Tibial nerve (tissue), 4 donors: ENCODE results near the gene C2orf72. TPM values are rescaled to one million over a fixed set of nuclear protein-coding genes. Genes with fewer than 3 reads are reported as not detected.
"Not testable (repeated sequence)": the region's sequence is repeated elsewhere in the genome, so short reads cannot be mapped to it uniquely, and the experiment has no call there.

ENCODE experiments used
- DNase-seq, 2 donors: peaks; one replicate each; pipeline ENCODE4 v3.0.0-alpha.2; 2019; ENCODE audit warnings: low spot score in 2 of 2
- H3K27ac ChIP-seq, 4 donors: fragments of 200-600 bp; sonication (generic) in 3 of 4; one replicate each; pipeline ENCODE4 v1.5.1; 2017 to 2019; ENCODE audit warnings: mild to moderate bottlenecking in 1 of 4
- H3K27me3 ChIP-seq, 2 donors: fragments of 200-600 bp; sonication (generic) in 1 of 2; one replicate each; pipeline versions ENCODE4 v1.5.1 to v1.6.0; 2017 to 2019
- H3K36me3 ChIP-seq, 3 donors: fragments of 200-600 bp; sonication (generic); one replicate each; pipeline ENCODE4 v1.5.1; 2018 to 2019
- H3K4me1 ChIP-seq, 4 donors: fragments of 200-600 bp; sonication (generic) in 3 of 4; one replicate each; pipeline ENCODE4 v1.5.1; 2017 to 2019
- H3K4me3 ChIP-seq, 4 donors: fragments of 200-600 bp; sonication (generic) in 3 of 4; one replicate each; pipeline ENCODE4 v1.5.1; 2017 to 2019; ENCODE audit warnings: mild to moderate bottlenecking in 1 of 4, moderate library complexity in 1 of 4
- H3K9me3 ChIP-seq, 4 donors: fragments of 200-600 bp; sonication (generic) in 3 of 4; one replicate each; pipeline ENCODE4 v1.5.1; 2017 to 2019
- EP300 ChIP-seq, 2 donors: sonication (generic); formaldehyde crosslinking; IDR thresholded peaks; one replicate each; pipeline ENCODE4 v1.6.1; 2017; ENCODE audit warnings: antibody characterized with exemption in 2 of 2, mild to moderate bottlenecking in 1 of 2
- POLR2A ChIP-seq, 2 donors: fragments of 450-650 bp; IDR thresholded peaks; one replicate each; pipeline ENCODE4 v1.6.1; 2017; ENCODE audit warnings: antibody characterized with exemption in 2 of 2, mild to moderate bottlenecking in 2 of 2, moderate library complexity in 2 of 2
- WGBS, 2 donors: methylation state at CpG; one replicate each; pipeline ENCODE4 v1.1.5; 2018; 5-methylcytosine and 5-hydroxymethylcytosine counted together
- total RNA-seq, 4 donors: library from RNA; depleted of rRNA; stranded (reverse); fragments of >200 nt; gene quantifications; one replicate each; pipeline ENCODE4 v1.1.0, GENCODE V29; 2016
- TF ChIP-seq, protein P1 (sequence below), 5 experiments: fragments of 200-600 bp in 3 of 5; fragments of 450-650 bp in 2 of 5; sonication (generic) in 3 of 5; IDR thresholded peaks; one replicate each; pipeline ENCODE4 v1.5.1; 2016 to 2019; ENCODE audit warnings: antibody characterized with exemption in 5 of 5, mild to moderate bottlenecking in 3 of 5, moderate library complexity in 2 of 5

Gene C2orf72
- total RNA-seq, 4 donors from 2014 or later = 0.20 to 2.6 (median 0.42) TPM; not detected in 1

DNA sequence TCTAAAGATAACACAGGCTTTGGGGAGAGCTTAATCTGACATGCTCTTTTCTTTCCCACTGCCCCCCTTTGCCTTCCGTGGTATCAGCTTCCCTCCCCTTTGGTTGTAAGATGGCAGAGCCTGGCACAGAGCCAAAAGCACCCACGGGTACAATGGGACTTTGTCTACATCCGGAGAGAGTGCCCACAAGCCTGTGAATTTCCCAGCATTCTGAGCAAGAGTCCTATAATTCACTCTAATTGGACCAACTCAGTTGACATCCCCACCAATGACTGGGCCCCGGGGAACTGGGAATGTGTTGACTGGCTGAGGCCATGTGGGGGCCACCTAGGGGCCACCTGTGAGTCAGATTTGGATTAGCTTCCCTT lies 20.1 kb upstream of the C2orf72 start:
- Histone ChIP-seq H3K27me3 (peaks cover 0 to 7% of the 10 kb centered on the region in 2 donors), H3K4me1 (peaks cover 0 to 5% (median 0%) of the 10 kb centered on the region in 4 donors), H3K36me3 (no peaks in the 10 kb centered on the region), H3K27ac (no peak overlapping the region), H3K4me3 (no peak overlapping the region), H3K9me3 (no peaks in the 10 kb centered on the region)
- WGBS, 2 donors = 23 to 33% methylated on average over 4 of the region's 4 CpGs
- TF ChIP-seq EP300 (IDR thresholded peaks at IDR 0.05) = no peak
- TF ChIP-seq, protein P1, sequence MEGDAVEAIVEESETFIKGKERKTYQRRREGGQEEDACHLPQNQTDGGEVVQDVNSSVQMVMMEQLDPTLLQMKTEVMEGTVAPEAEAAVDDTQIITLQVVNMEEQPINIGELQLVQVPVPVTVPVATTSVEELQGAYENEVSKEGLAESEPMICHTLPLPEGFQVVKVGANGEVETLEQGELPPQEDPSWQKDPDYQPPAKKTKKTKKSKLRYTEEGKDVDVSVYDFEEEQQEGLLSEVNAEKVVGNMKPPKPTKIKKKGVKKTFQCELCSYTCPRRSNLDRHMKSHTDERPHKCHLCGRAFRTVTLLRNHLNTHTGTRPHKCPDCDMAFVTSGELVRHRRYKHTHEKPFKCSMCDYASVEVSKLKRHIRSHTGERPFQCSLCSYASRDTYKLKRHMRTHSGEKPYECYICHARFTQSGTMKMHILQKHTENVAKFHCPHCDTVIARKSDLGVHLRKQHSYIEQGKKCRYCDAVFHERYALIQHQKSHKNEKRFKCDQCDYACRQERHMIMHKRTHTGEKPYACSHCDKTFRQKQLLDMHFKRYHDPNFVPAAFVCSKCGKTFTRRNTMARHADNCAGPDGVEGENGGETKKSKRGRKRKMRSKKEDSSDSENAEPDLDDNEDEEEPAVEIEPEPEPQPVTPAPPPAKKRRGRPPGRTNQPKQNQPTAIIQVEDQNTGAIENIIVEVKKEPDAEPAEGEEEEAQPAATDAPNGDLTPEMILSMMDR (IDR thresholded peaks at IDR 0.05) = no peak
- TF ChIP-seq POLR2A (IDR thresholded peaks at IDR 0.05) = no peak
- peak in 1 of 2 donors; percentile 16 for DNase-seq

DNA sequence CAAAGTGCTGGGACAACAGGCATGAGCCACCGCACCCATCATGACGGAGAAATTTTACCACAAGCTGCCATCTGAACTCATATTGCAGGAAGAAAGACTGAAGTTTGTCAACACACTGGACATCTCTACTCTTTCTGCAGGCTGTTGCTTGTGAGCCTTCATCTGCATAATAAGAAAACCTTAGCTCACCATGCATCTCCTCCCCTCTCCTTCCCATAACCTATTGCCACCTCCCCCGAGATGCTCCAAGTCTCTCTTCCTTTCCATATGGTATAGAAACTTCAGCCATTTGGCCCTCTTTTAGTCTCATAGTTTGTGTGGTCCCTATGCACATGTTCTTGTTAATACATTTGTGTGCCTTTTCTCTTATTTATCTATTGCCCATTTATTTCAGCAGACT lies 19.1 kb upstream of the C2orf72 start:
- 88 to 94% methylated on average over 3 of the region's 3 CpGs for WGBS, 2 donors
- no peak overlapping the region for H3K27ac ChIP-seq
- no peaks in the 10 kb centered on the region for H3K36me3 ChIP-seq
- no peak overlapping the region for H3K4me3 ChIP-seq
- DNase-seq = no peak
- peaks cover 0 to 5% (median 0%) of the 10 kb centered on the region in 4 donors for H3K4me1 ChIP-seq
- TF ChIP-seq POLR2A (IDR thresholded peaks at IDR 0.05) = no peak
- TF ChIP-seq, protein P1 (IDR thresholded peaks at IDR 0.05) = no peak
- TF ChIP-seq EP300 (IDR thresholded peaks at IDR 0.05) = no peak
- H3K9me3 ChIP-seq = no peaks in the 10 kb centered on the region
- peaks cover 0 to 7% of the 10 kb centered on the region in 2 donors for H3K27me3 ChIP-seq

DNA sequence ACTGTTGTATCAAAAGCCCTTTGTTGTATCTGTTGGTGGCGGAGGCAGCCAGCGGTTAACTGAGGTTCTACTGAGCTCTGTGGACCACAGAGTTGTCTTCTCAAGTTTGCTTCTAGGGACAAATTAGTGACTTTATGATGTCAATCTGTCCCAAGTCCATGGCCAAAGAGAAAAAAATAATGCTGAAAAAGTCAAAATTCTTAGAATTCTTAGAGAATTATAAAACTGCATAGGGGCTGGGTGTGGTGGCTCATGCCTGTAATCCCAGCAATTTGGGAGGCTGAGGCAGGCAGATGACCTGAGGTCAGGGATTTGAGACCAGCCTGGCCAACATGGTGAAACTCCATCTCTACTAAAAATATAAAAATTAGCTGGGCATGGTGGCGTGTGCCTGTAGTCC lies 12.3 kb upstream of the C2orf72 start:
- not testable (repeated sequence) for H3K4me3 ChIP-seq, H3K27ac ChIP-seq, DNase-seq, H3K4me1 ChIP-seq, H3K9me3 ChIP-seq, H3K27me3 ChIP-seq, H3K36me3 ChIP-seq
- 71 to 77% methylated on average over 3 of the region's 3 CpGs for WGBS, 2 donors

DNA sequence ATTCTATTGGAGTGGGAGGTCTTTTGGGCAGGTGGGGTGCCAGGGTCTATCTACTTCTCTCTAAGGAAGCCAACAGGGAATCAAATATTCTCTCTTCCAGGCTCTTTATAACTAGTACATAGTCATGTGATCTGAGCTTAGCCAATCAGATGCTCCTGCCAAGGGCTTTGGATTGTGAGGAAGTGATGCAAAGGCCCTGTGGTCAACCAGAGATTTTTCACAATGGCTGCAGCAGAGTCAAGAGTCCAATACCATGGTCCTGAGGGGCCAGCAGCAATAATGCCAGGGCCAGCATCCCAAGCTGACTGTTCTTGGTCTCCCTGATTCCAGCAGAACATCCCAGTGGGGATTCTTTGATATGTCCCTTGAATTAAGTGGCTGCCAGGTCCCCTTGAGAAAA lies 8.4 kb upstream of the C2orf72 start:
- Histone ChIP-seq H3K4me3 (no peak overlapping the region), H3K36me3 (no peaks in the 10 kb centered on the region), H3K9me3 (no peaks in the 10 kb centered on the region), H3K27me3 (peaks cover 0 to 15% of the 10 kb centered on the region in 2 donors), H3K4me1 (no peaks in the 10 kb centered on the region), H3K27ac (no peak overlapping the region)
- DNase-seq = no peak
- TF ChIP-seq POLR2A (IDR thresholded peaks at IDR 0.05) = no peak
- TF ChIP-seq, protein P1 (IDR thresholded peaks at IDR 0.05) = no peak
- TF ChIP-seq EP300 (IDR thresholded peaks at IDR 0.05) = no peak

DNA sequence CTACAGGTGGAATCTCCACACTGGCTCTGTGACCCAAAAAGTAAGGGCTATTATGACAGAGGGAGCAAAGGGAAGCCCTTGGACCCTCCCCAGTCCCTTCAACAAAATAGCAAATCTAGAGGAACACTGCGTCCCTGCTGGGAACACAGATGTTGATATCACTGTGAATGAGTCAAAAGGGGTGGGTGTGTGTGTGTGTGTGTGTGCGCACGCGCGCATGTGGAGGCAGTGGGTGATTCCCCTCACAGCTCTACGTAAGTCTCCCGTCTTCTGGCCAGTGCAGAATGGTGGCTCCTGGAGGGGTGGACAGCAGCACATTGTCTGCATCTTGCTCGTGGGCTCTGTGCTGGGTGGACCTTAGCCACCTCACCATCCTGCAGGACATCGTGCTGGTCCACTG lies 7.8 kb upstream of the C2orf72 start:
- Histone ChIP-seq H3K27me3 (peaks cover 0 to 15% of the 10 kb centered on the region in 2 donors), H3K4me1 (no peaks in the 10 kb centered on the region), H3K4me3 (no peak overlapping the region), H3K27ac (no peak overlapping the region), H3K36me3 (no peaks in the 10 kb centered on the region), H3K9me3 (no peaks in the 10 kb centered on the region)
- no peak for TF ChIP-seq EP300 (IDR thresholded peaks at IDR 0.05)
- TF ChIP-seq POLR2A (IDR thresholded peaks at IDR 0.05) = no peak
- TF ChIP-seq, protein P1 (IDR thresholded peaks at IDR 0.05) = no peak
- no peak for DNase-seq
- WGBS, 2 donors = 72 to 83% methylated on average over 9 of the region's 9 CpGs

DNA sequence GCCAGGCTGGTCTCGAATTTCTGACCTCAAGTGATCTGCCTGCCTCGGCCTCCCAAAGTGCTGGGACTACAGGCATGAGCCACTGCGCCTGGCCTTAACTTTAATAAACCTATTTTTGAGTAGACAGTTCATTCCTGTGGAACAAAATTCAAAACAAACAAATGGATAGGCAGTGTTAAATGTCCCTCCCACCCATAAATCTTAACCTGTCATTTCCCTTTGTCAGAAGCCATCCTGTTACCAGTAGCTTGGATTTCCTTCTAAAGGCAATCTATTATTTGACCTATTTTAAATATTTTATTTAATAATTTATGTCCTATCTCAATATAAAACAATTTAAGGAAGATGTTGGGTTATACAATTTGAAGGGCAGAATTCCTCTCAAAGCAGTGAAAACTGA lies 6.6 kb upstream of the C2orf72 start:
- Histone ChIP-seq H3K9me3 (no peaks in the 10 kb centered on the region), H3K4me1 (no peaks in the 10 kb centered on the region), H3K4me3 (no peak overlapping the region), H3K27ac (no peak overlapping the region), H3K36me3 (no peaks in the 10 kb centered on the region), H3K27me3 (peaks cover 0 to 18% of the 10 kb centered on the region in 2 donors)
- DNase-seq = no peak
- TF ChIP-seq, protein P1 (IDR thresholded peaks at IDR 0.05) = no peak
- TF ChIP-seq EP300 (IDR thresholded peaks at IDR 0.05) = no peak
- no peak for TF ChIP-seq POLR2A (IDR thresholded peaks at IDR 0.05)
- WGBS, 2 donors = 72 to 92% methylated on average over 3 of the region's 3 CpGs
